DMS 273 (cell line): ENCODE results near the gene NUMB.
A peak's percentile ranks its signal among the peaks of the same experiment; 100 is the strongest.

Source experiments
- DNase-seq: peaks from one replicate; lab custom pipeline; 2025; ENCODE audit not compliant: unreplicated experiment; lab: John Stamatoyannopoulos, UW

NUMB gene

DNA sequence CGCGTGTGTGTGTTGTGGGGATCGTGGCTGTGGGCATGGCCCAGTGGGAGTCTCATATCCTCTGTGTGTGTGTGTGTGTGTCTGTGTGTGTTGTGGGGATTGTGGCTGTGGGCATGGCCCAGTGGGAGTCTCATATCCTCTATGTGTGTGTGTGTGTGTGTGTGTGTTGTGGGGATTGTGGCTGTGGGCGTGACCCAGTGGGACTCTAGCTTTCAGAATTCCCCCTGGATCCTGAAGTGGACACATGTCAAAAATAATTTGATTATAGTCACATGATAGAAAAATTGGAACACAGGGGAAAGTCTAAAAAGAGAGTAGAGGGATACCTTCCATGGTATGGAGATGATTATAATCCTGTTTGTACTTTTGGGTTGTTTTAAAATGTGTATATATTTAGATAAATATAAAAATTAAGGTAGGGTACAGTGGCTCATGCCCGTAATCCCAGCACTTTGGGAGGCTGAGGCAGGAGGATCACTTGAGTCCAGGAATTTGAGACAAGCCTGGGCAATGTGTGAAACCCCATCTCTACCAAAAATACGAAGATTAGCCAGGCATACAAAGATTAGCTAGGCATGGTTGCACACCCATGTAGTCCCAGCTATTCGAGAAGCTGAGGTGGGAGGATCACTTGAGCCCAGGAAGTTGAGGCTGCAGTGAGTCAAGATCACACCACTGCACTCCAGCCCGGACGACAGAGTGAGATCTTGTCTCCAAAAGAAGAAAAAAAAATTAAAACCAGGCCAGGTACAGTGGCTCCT lies 210.1 kb downstream of the NUMB start:
- DNase-seq = no peak

DNA sequence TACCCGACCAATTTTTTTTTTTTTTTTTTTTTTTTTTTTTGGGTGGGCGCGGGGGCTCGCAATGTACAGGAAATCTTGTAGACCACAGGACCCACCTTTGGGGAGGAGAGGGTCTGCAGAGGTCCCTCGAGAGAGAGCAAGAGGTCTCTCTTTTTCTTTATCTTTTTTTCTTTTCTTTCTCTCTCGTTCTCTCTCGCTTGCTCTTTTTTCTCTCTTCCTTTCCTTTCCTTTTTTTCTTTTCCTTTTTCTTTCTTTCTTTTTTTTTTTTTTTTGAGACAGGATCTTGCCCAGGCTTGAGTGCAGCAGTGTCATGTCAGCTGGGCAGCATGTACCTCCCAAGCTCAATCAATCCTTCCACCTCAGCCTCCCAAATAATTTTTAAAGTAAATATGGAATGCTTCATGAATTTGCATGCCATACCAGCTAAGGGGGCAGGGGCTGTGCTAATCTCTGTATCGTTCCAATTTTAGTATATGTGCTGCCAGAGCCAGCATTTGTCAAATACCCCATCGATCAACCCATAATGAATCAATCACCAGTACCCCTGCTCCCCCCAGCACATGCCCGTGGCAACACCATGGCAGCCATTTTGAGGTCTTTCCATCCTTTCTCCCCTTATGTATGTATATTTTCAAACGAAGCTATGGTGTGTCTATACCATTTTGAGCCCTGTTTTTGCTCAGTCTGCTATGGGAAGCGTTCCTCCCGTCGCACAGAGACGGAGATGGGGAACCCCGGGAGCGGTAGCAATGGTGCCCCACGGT lies 211.8 kb downstream of the NUMB start:
- DNase-seq = no peak

DNA sequence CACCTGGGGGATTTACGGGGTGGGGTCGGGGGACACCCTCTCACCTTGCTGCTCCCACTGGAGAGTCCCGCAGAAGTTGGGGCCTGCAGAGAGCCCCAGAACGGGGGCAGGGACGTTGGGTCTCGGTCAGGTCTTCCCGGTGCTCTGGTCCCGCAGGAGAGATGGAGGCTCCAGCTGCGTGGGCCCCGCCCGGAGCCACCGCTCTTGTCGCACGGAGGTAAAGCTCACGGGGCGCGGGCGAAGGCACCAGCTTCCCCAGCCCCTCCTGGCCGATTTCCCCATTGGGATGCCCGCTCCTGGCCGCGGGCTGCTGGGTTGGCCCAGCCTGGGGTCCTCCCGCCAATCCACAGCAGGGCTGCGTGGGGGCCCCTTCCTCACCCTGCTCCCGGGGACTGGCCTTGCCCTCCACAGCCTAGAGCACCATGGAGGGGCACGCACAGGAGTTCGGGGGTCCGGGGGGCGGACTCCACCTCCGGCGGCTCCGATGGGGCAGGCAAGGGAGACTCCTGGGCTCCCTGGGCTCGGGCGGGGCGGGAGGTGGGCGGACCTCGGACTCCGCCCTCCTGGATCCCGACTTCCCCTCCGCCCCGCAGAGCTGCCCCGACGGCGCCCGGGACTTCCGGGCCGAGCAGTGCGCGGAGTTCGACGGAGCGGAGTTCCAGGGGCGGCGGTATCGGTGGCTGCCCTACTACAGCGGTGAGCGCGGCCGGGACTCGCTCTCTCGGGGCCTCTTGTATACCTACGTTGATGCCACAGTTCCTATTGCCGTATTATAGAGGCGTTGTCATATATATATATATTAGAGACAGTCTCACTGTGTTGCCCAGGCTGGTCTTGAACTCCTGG lies 212.6 kb downstream of the NUMB start:
- DNase-seq = no peak

DNA sequence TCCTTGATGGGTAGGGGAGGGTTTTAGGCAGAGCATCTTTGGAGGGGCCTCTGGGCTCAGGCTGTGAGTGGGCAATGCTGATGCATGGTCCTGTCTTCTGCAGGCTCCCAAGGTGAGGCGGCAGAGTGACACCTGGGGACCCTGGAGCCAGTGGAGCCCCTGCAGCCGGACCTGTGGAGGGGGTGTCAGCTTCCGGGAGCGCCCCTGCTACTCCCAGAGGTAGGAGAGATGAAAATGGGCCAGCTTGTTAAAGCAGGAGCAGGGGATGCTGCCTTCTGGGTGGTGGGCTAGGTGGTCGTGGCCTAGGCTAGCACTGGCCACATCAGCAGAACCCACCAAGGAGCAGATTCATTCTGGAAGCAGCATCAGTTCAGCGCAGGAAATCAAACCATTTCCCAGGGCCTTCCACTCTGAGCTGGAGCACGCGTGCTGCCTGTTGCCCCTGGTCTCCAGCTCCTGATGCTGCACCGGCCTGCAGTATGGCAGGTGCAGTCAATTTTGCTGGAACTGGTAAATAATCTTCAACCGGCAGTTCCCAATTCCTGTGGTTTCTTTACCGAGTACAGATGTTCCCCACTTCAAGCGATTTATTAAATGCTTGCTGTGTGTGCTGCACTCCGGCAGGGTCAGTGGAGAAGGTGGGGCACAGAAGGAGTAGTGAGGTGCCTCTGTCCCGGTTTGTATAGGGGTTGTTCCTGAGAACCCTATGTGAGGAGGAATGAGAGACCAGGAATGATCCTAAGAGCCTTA lies 213.6 kb downstream of the NUMB start:
- DNase-seq = no peak

DNA sequence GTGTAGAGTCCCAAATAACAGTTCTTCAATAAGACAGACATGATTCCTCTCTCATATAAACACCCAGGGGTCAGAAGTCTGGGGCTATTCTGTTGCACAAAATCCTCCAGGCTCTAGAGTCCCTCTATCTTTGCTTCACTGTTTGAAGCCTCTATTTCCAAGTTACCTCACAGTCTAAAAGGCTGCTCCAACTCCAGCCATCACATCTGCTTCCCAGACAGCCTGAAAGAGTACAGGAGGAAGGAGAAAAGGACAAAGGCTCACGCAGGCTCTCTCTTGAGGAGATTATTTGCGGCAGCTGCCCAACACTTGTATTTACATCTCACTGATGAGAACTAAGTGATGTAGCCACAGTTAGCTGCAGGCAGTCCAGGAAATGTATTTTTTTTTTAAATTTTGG lies 214.6 kb downstream of the NUMB start:
- DNase-seq = no peak

DNA sequence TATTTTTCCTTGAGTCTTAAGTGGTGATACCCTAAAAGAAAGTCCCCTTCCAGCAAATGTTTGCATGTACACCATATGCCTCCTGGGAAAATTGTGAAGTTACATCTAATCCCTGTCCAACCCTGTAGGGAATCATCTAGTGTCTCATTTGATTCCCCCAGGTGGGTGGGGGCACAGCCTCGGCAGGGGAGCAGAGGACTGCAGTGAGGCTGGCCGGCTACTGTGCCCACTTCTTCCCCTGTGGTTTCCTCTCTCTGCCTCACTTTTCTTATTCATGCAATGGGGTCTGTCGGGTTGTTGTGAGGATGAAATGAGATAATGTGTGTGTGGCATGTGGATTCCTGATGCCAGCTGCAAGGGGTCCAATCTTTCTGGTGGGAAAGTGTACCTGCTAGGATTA lies 215.0 kb downstream of the NUMB start:
- no peak for DNase-seq

DNA sequence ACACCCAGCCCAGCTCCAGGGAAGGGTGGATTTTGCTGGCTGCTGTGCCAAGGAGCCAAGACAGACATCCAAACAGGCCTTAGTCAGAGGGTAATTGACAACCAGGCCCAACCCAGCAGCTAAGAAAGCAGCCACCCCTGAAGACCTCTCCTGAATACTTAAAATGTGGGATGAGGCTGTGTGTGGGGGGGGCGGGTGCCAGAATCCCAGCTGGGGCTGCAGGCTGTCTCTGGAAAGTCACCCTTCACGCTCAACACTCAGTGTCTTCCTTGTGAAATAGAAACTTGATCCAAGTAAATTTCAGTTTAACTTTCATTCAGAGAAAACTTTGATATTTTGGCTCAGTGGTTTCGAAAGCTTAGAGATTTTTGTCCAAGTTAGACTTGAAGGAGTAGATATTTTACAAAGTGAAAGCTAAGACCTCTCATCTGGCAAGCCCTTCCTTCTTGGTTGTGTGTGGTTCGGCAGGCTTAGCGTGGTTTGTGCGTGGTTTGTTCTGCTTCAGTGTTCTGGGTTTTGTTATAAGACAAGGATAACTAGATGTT lies 215.9 kb downstream of the NUMB start:
- no peak for DNase-seq

DNA sequence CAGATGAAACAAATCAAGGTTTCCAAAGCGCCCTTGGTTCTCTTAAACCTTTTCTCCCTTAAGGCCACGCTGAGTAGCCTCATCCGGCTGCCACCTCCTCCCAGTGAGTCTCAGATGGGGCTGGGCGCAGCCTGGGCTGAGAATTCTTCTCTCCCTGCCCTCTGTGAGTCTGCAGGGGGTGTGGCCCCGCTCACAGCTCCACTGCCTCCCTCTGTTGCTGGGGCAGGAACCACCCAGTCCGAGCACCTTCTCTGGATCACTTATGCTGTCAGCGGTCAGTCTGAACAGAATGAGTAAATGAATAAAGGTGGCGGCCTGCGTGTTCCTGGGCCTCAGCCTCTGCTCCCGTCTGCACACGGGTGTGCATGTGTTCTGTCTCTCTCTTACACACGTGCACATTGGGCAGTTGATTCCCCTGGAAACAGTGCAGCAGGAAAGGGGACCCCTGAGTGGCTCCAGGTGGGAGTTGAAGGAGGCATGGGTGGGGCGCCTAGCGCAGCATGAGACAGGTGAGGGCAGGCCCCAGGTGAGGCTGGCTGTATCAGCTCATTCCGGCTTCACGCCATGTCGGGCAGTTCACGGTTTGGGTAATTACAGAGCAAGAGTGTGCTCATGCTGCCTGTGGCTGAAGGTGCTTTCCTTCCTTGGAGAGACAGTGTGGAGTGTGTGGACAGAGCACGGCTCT lies 216.7 kb downstream of the NUMB start:
- no peak for DNase-seq

DNA sequence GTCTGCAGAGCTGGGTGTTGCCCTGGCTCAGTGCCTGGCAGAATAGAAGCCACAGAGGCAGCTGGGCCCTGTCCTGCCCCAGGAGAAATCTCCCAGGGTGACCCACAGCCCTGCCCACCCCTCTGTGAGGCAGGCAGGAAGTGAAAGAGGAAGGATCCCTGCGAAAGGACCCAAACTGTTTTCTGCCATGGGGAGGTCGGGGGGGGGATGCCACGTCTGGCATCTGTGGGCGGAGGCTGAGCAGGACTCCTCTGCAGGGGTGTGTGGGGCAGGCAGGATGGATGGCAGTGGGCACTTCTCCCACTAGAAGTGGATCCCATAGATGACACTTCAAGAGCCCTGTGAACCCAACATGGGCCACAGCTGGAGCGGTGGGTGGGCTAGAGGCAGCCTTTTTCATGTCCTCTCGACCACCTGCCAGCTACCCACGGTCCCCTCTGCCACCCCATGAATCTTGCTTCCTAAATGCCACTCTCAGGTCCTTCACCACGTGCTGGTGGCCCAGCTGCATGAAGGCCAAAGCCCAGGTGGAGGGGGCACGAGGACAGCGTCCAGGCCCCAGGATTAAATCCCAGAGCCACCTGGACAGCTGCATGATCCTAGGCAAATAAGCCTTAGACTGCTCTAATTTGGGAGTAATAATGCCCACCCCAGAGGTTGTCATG lies 217.4 kb downstream of the NUMB start:
- DNase-seq = no peak

DNA sequence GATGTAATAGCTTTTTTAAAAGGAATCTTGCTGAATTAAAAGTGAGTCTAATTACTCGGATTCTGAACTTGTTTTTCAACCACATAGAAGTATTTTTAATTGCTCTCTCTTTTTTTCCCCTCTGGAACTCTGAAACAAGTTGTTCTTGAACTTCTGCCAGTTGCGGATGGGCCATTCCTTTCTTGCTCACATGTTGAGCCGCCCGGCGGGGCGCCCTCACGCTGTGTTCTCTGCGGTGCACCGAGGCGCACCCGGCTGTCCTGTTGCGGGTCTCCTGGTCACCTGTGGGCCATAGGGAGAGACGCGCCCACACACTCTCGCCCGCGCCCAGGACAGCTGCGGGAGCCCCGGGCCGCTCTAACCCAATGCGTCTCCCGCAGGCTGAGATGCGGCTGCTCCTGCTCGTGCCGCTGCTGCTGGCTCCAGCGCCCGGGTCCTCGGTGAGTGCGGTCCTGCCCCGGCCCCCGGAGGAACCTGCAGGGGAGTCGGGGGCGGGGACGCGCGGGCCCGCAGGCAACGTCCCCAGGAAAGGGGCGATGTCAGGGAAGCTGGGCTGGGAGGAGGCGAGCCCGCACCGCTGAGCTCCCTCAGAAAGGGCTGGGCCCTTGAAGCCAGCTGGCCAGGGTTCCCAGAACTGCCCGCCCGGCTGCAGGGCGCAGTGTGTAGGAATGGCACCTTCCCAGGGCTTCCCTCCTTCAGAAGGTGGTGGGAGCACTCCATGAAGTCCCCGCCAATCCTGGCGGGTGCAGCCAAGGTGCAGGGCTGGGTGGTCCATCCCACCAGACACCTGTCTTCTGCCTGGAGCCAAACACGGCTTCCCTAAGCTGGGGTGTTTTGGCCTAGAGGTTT lies 218.7 kb downstream of the NUMB start:
- peak; percentile 71 for DNase-seq

DNA sequence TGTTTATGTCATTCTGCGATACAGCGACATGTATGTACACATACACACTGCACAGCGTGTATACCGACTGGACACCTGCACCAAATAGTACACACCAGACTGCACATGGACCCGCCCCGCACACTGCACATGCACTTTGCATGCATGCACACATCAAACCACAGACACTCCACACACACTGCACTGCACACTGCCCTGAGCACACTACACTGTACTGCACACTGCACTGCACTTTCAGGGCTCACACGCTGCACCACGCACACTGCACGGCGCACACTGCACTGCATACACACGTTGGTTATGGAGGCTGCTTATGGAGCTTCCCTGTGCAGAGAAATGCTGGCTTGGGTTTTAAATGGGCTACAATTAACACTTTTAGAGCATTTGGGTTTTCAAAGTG lies 219.4 kb downstream of the NUMB start:
- no peak for DNase-seq

DNA sequence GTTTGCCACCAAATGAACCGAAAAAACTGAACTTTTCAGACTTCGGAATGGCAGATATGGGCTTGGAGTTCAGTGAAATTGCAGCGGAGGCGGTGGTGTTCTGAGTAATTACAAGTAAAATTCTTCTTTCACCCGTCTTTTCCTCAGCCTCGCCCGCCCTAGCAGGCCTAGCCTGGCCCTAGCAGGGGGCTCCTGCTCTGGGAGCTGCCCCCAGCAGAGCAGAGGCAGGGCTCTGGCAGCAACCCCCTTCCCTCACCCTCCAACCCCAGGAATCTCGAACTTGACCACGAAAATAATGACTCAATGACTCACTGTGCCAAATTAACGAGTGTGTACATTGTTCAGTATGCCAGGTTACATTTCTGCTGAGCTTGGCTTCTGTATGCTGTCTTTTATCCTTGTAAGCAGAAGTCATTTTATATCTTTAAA lies 219.9 kb downstream of the NUMB start:
- peak; percentile 59 for DNase-seq

DNA sequence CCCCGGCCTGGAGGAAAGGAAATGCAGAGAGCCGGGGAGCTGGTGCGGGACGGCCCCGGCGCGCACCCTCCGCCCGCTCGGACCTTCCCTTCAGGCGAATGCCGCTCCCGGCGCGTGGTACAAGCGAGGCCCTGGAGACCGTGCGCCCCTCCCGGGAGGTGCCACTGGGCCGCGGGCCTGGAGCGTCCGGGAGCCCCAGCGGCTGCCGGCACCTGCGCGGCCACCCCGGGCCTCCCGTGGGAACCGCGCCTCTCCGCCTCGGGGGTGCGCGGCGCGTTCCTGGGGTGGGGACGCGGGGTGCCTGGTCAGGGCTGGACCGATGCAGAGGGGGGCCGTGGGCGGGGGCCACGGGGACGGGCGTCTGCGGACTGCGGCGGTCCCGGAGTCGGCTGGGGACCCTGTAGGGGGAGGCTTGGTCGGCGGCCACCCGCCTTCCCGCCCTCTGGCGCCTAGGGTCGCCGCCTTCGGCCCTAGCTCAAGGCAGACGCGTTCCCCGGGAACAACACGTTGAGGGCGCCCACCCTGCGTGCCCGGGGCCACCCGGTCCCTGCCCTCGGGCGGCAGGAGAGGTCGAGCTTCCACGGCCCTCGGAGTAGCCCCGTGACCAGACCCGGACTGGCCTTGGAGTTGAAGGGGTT lies 220.4 kb downstream of the NUMB start:
- peak; percentile 59 for DNase-seq

DNA sequence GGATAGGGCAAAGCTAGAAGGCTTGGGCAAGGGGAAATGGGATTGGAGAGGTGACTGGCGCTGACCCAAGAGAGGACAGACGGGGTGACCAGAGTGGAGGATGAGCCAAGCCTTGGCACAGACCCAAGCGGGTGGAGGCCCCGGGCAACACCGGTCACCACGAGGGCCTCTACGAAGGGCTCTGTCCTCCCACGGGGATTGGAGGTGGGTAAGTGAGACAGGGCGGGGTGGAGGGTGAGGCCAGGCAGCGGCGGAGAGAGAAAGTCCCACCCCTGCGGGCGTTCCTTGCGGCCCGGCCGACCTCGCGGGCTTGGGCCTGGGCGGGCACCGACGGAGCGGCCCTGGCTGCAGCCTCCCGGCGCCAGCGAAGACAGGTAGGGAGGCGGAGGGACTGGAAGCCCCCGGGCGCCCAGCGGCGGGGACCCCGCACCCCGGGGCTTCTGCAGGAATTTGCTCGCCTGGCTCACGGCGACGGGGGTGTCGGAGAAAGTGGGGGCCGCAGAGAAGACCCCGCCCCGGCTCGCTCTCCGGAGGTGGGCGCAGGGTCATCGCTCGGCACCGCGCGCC lies 221.0 kb downstream of the NUMB start, which contains the start of gene PAPLN:
PAPLN (plus strand) TSS at position 288 of the 567 bp plus-strand sequence. CDS start 2,273 bp downstream, outside the sequence.
- DNase-seq = peak; percentile 57

DNA sequence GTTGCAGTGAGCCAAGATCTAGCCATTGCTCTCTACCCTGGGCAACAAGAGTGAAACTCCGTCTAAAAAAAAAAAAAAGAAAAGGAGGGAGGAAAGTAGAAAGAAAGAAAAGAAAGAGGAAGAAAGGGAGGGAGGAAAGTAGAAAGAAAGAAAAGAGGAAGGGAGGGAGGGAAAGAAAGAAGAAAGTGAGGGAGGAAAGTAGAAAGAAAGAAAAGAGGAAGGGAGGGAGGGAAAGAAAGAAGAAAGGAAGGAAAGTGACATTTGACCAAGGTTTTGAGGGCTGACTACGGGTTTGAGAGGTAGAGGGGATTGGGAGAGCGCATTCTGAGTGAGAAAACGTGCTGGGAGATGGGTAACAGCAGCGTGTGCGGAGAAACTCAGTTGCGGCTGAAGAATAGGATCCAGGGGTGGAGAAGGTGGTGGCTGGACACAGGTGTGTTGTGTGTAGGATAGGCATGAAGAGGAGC lies 221.6 kb downstream of the NUMB start:
- DNase-seq = no peak

DNA sequence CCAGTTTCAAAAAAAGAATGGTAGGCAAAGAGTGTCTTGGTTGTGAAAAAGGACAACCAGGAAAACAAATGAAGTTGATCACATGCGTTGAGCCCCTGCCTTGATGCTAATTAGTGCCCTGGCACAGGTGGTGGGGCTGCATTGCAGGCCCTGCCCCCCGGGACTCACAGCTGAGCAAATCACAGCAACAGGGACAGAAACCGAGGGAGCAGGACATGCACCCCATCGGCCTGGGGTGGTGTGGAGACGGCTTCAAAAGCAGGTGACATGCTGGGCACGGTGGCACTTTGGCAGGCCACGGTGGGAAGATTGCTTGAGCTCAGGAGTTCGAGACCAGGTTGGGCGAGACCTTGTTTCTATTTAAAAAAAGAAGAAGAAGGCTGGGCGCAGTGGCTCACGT lies 222.2 kb downstream of the NUMB start:
- DNase-seq = peak; percentile 37

DNA sequence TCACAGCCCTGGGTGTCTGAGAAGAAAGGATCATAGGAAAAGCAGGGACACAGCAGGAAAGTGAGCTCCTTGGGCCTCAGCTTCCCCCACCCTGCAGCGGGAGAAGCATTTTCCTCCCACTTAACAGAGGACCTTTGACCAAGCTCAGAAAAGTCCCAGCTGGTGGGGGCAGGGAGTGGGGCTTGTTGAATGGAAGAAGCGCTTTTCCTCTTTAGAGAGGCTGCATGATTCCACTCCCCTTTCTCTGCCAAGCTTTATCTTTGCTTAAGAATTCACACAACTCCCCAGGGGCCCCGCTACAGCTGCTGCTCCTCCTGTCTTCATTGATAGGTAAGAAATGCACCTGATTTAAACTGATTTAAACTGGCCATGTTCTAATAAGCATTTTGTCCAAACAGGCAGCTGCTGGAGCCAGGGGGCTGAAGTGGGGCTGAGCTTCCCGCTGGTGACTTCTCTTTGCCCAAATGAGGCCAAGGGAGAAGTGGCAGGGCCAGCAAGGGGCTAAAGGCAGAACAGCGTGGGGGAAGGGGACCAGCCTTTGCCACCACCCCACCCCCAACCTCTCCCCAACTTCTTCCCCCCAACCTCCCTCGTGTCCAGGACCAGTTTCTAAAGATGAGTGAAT lies 222.7 kb downstream of the NUMB start:
- peak; percentile 58 for DNase-seq
